Mesendoderm (in vitro differentiated cells): ENCODE data around the gene OR2V1.

Experiments
- DNase-seq: peaks from one replicate; pipeline ENCODE4 v3.0.0; 2013
- H2AK5ac ChIP-seq: 2 replicates; pipeline ENCODE4 v1.6.1; 2013; ENCODE audit warnings: low read length, inconsistent platforms
- H2BK120ac ChIP-seq: 2 replicates; pipeline ENCODE4 v1.6.1; 2013; ENCODE audit warnings: low read depth, mild to moderate bottlenecking, low read length, moderate library complexity, mixed read lengths
- H2BK15ac ChIP-seq: replicated peaks from 2 replicates; pipeline ENCODE4 v1.6.1; 2013; ENCODE audit warnings: low read depth, mild to moderate bottlenecking, moderate library complexity
- H2BK5ac ChIP-seq: 2 replicates; pipeline ENCODE4 v1.6.1; 2013; ENCODE audit warnings: low read length, inconsistent platforms
- H3K18ac ChIP-seq: 2 replicates; pipeline ENCODE4 v1.6.1; 2013; ENCODE audit warnings: mild to moderate bottlenecking, low read length, mixed read lengths
- H3K23ac ChIP-seq: one replicate; pipeline ENCODE4 v1.6.1; 2013; ENCODE audit warnings: low read length
- H3K27ac ChIP-seq: 2 replicates; pipeline ENCODE4 v1.5.1; 2013; ENCODE audit warnings: low read depth, mild to moderate bottlenecking, inconsistent platforms, low read length, moderate library complexity
- H3K27me3 ChIP-seq: 2 replicates; pipeline ENCODE4 v1.6.1; 2013; ENCODE audit warnings: low read length, control low read depth, mild to moderate bottlenecking, inconsistent platforms; ENCODE audit not compliant: insufficient read depth, poor library complexity
- H3K36me3 ChIP-seq: 2 replicates; pipeline ENCODE4 v1.6.1; 2013; ENCODE audit warnings: low read length, inconsistent platforms; ENCODE audit not compliant: control insufficient read depth, insufficient read depth
- H3K4ac ChIP-seq: one replicate; pipeline ENCODE4 v1.6.1; 2013; ENCODE audit warnings: low read depth, mild to moderate bottlenecking, low read length, moderate library complexity
- H3K4me1 ChIP-seq: 2 replicates; pipeline ENCODE4 v1.6.1; 2013; ENCODE audit warnings: low read depth, low read length, inconsistent platforms; ENCODE audit not compliant: control insufficient read depth
- H3K4me2 ChIP-seq: 2 replicates; pipeline ENCODE4 v1.6.1; 2013; ENCODE audit warnings: low read length
- H3K4me3 ChIP-seq: 2 replicates; pipeline ENCODE4 v1.5.1; 2013; ENCODE audit warnings: mild to moderate bottlenecking, low read length
- H3K56ac ChIP-seq: one replicate; pipeline ENCODE4 v1.6.1; 2013; ENCODE audit warnings: low read length
- H3K79me1 ChIP-seq: 2 replicates; pipeline ENCODE4 v1.6.1; 2013; ENCODE audit warnings: low read length, inconsistent platforms
- H3K79me2 ChIP-seq: 2 replicates; pipeline ENCODE4 v1.6.1; 2013; ENCODE audit warnings: mild to moderate bottlenecking, low read length; ENCODE audit not compliant: control insufficient read depth, insufficient read depth
- H3K9ac ChIP-seq: 2 replicates; pipeline ENCODE4 v1.6.1; 2013; ENCODE audit warnings: low read length, inconsistent platforms
- H4K5ac ChIP-seq: one replicate; pipeline ENCODE4 v1.6.1; 2013; ENCODE audit warnings: low read length
- H4K8ac ChIP-seq: one replicate; pipeline ENCODE4 v1.6.1; 2013; ENCODE audit warnings: low read depth, mild to moderate bottlenecking, control low read depth, low read length, moderate library complexity
- WGBS: extraction: QIAGEN DNeasy Blood & Tissue Kit; methylation state at CpG from one replicate; pipeline ENCODE4 v1.1.7; 2013; ENCODE audit warnings: low lambda C conversion rate, missing lambda C conversion rate; ENCODE audit not compliant: insufficient coverage; ENCODE audit errors: extremely low coverage; 5-methylcytosine and 5-hydroxymethylcytosine counted together

Gene OR2V1

DNA sequence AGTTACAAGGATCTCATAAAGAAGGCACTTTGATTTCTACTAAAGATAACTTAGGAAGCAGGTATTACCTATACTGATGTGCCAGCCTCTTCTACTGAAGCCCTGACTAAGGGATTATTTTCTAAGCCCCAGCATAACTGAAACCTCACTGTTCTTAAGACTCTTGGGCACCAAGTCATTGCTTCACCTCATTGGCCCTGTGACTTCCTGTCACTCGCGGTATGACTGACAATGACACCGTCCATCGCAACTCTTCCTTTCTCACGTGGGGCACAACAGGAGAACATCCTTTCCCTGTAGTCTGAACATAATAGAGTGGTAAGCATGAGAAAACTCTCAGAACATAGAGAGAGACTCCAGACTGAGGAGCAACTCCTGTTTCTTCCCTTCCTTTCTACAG, 22.8 kb upstream of the OR2V1 start:
- Histone ChIP-seq H3K79me2 (no peaks in the 10 kb centered on the region), H4K8ac (no peak overlapping the region), H2BK15ac (no peak overlapping the region), H3K79me1 (no peaks in the 10 kb centered on the region), H2BK5ac (no peak overlapping the region), H3K9ac (no peak overlapping the region), H3K4me2 (no peak overlapping the region), H4K5ac (no peak overlapping the region), H2BK120ac (no peak overlapping the region), H3K4me3 (no peak overlapping the region), H3K36me3 (no peaks in the 10 kb centered on the region), H3K4ac (no peak overlapping the region), H3K4me1 (no peaks in the 10 kb centered on the region), H2AK5ac (no peak overlapping the region), H3K23ac (no peak overlapping the region), H3K18ac (no peak overlapping the region), H3K27me3 (no peaks in the 10 kb centered on the region), H3K27ac (no peak overlapping the region), H3K56ac (no peak overlapping the region)
- no CpG with 5 or more reads among the region's 5 CpGs for WGBS
- no peak for DNase-seq

DNA sequence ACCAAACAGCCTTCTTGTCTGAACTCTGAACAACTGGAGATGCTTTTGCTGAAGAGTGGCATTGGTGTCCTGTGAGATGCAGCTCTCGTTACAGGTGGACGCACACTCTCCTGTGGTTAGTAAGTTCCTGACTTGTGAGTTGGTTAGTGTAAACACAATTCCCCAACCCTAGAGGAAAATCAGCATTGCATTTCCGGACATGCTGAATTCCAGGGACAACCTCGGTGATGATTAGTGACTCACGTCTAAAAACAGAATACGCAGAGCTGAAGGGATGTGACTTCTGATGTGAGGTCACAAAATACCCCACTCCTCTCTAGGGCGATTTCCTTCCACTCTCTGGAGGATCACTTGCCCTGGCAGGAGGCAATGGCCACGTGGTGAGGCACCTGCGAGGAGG, 21.4 kb upstream of the OR2V1 start:
- WGBS, result no CpG with 5 or more reads among the region's 9 CpGs
- Histone ChIP-seq H3K36me3 (no peaks in the 10 kb centered on the region), H2AK5ac (no peak overlapping the region), H2BK5ac (no peak overlapping the region), H2BK120ac (no peak overlapping the region), H3K4me2 (no peak overlapping the region), H3K4me3 (no peak overlapping the region), H4K8ac (no peak overlapping the region), H3K79me1 (no peaks in the 10 kb centered on the region), H3K4ac (no peak overlapping the region), H3K9ac (no peak overlapping the region), H4K5ac (no peak overlapping the region), H3K18ac (no peak overlapping the region), H3K79me2 (no peaks in the 10 kb centered on the region), H2BK15ac (no peak overlapping the region), H3K27me3 (no peaks in the 10 kb centered on the region), H3K4me1 (no peaks in the 10 kb centered on the region), H3K56ac (no peak overlapping the region), H3K23ac (no peak overlapping the region), H3K27ac (no peak overlapping the region)
- no peak for DNase-seq

DNA sequence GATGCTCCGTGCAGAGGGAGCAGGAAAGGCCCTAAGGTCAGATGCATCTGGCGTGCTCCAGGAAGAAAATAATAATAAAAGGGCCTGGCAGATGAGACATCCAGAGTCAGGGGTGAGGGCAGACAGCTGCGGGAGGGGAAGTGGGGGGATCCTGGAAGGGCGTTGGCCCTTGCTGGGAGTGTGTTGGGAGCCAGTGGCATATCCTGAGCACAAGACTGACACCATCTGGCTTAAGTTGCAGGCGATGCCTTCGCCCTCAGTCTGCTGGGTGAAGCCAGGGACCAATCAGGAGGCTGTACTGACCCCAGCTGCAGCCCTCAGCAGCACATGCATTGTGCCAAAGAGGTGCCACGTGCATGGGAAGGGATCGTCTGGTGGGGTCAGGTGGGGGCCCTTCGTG, 20.2 kb upstream of the OR2V1 start:
- Histone ChIP-seq H2BK15ac (no peak overlapping the region), H2BK5ac (no peak overlapping the region), H3K4me2 (no peak overlapping the region), H2BK120ac (no peak overlapping the region), H3K27me3 (no peaks in the 10 kb centered on the region), H3K9ac (no peak overlapping the region), H3K23ac (no peak overlapping the region), H3K79me1 (no peaks in the 10 kb centered on the region), H3K36me3 (no peaks in the 10 kb centered on the region), H3K56ac (no peak overlapping the region), H3K18ac (no peak overlapping the region), H3K79me2 (no peaks in the 10 kb centered on the region), H2AK5ac (no peak overlapping the region), H3K4me1 (no peaks in the 10 kb centered on the region), H4K5ac (no peak overlapping the region), H3K4me3 (no peak overlapping the region), H4K8ac (no peak overlapping the region), H3K27ac (no peak overlapping the region), H3K4ac (no peak overlapping the region)
- peak; percentile 40 for DNase-seq
- no CpG with 5 or more reads among the region's 9 CpGs for WGBS

- Histone ChIP-seq H4K8ac (no peak overlapping the region), H3K23ac (no peak overlapping the region), H3K4me3 (no peak overlapping the region), H3K36me3 (no peaks in the 10 kb centered on the region), H3K18ac (no peak overlapping the region), H3K4me1 (no peaks in the 10 kb centered on the region), H3K27me3 (no peaks in the 10 kb centered on the region), H3K79me2 (no peaks in the 10 kb centered on the region), H3K79me1 (no peaks in the 10 kb centered on the region), H2AK5ac (no peak overlapping the region), H2BK120ac (no peak overlapping the region), H3K27ac (no peak overlapping the region), H2BK15ac (no peak overlapping the region), H3K56ac (no peak overlapping the region), H4K5ac (no peak overlapping the region), H3K4ac (no peak overlapping the region), H2BK5ac (no peak overlapping the region), H3K4me2 (no peak overlapping the region), H3K9ac (no peak overlapping the region)
- DNase-seq, result no peak
- no CpG with 5 or more reads among the region's 14 CpGs for WGBS
These were observed 19.1 kb upstream of the OR2V1 start for GRCh38 chr5:181149806-181150733.

GRCh38 chr5:181149355-181149754, 18.4 kb upstream of the OR2V1 start:
- no peak overlapping the region for H2BK15ac ChIP-seq
- H3K18ac ChIP-seq, result no peak overlapping the region
- no peak overlapping the region for H2BK5ac ChIP-seq
- no peak overlapping the region for H3K4me3 ChIP-seq
- WGBS, result no CpG with 5 or more reads among the region's 6 CpGs
- H3K4me2 ChIP-seq, result no peak overlapping the region
- no peak overlapping the region for H2BK120ac ChIP-seq
- H4K5ac ChIP-seq, result no peak overlapping the region
- H3K4me1 ChIP-seq, result no peaks in the 10 kb centered on the region
- no peak overlapping the region for H3K4ac ChIP-seq
- H2AK5ac ChIP-seq, result no peak overlapping the region
- no peaks in the 10 kb centered on the region for H3K79me2 ChIP-seq
- no peak overlapping the region for H4K8ac ChIP-seq
- DNase-seq, result no peak
- H3K27ac ChIP-seq, result no peak overlapping the region
- H3K36me3 ChIP-seq, result no peaks in the 10 kb centered on the region
- no peak overlapping the region for H3K9ac ChIP-seq
- no peak overlapping the region for H3K23ac ChIP-seq
- H3K27me3 ChIP-seq, result no peaks in the 10 kb centered on the region
- H3K79me1 ChIP-seq, result no peaks in the 10 kb centered on the region
- no peak overlapping the region for H3K56ac ChIP-seq
